IPS-15b (cell line): ENCODE measurements around the gene RTL10.

Source experiments
- H3K27me3 ChIP-seq: one replicate; pipeline ENCODE4 v1.6.1; 2013; ENCODE audit warnings: low read length; ENCODE audit not compliant: control insufficient read depth, insufficient read depth
- H3K36me3 ChIP-seq: one replicate; pipeline ENCODE4 v1.6.1; 2013; ENCODE audit warnings: low read length; ENCODE audit not compliant: control insufficient read depth, insufficient read depth
- H3K4me1 ChIP-seq: one replicate; pipeline ENCODE4 v1.6.1; 2013; ENCODE audit warnings: mild to moderate bottlenecking, low read length; ENCODE audit not compliant: control insufficient read depth, insufficient read depth
- H3K4me3 ChIP-seq: one replicate; pipeline ENCODE4 v1.5.1; 2013; ENCODE audit warnings: low read depth, low read length
- H3K9ac ChIP-seq: one replicate; pipeline ENCODE4 v1.6.1; 2013; ENCODE audit warnings: low read depth, mild to moderate bottlenecking, low read length
- H3K9me3 ChIP-seq: one replicate; pipeline ENCODE4 v1.6.1; 2013; ENCODE audit warnings: mild to moderate bottlenecking, low read length; ENCODE audit not compliant: control insufficient read depth, insufficient read depth

Gene RTL10

GRCh38 chr22:19878461-19879245 is 24.0 kb upstream of the RTL10 start:
- Histone ChIP-seq H3K27me3 (no peaks in the 10 kb centered on the region), H3K36me3 (peaks cover 16% of the 10 kb centered on the region), H3K9me3 (no peaks in the 10 kb centered on the region), H3K9ac (peak overlapping the region; percentile 47), H3K4me3 (no peak overlapping the region), H3K4me1 (peaks cover 10% of the 10 kb centered on the region)

- Histone ChIP-seq H3K4me3 (no peak overlapping the region), H3K27me3 (no peaks in the 10 kb centered on the region), H3K36me3 (peaks cover 16% of the 10 kb centered on the region), H3K4me1 (peaks cover 10% of the 10 kb centered on the region), H3K9ac (no peak overlapping the region), H3K9me3 (no peaks in the 10 kb centered on the region)
These were observed 23.1 kb upstream of the RTL10 start for GRCh38 chr22:19877626-19878339.

- Histone ChIP-seq H3K9ac (no peak overlapping the region), H3K4me1 (peaks cover 10% of the 10 kb centered on the region), H3K36me3 (peaks cover 16% of the 10 kb centered on the region)
These were observed 22.4 kb upstream of the RTL10 start for GRCh38 chr22:19876941-19877625.

GRCh38 chr22:19876314-19876940 is 21.8 kb upstream of the RTL10 start:
- Histone ChIP-seq H3K9ac (no peak overlapping the region), H3K27me3 (no peaks in the 10 kb centered on the region), H3K36me3 (peaks cover 16% of the 10 kb centered on the region), H3K9me3 (no peaks in the 10 kb centered on the region), H3K4me3 (no peak overlapping the region), H3K4me1 (peaks cover 6% of the 10 kb centered on the region)

More at GRCh38 chr22:19876941-19877625, 22.4 kb upstream of the RTL10 start:
- Histone ChIP-seq H3K9me3 (no peaks in the 10 kb centered on the region), H3K27me3 (no peaks in the 10 kb centered on the region), H3K4me3 (no peak overlapping the region)

- Histone ChIP-seq H3K9ac (no peak overlapping the region), H3K4me3 (no peak overlapping the region), H3K36me3 (peaks cover 16% of the 10 kb centered on the region), H3K9me3 (no peaks in the 10 kb centered on the region), H3K4me1 (peaks cover 5% of the 10 kb centered on the region), H3K27me3 (no peaks in the 10 kb centered on the region)
These were observed 21.0 kb upstream of the RTL10 start for GRCh38 chr22:19875531-19876313.

GRCh38 chr22:19875061-19875530 is 20.4 kb upstream of the RTL10 start:
- H3K9ac ChIP-seq = no peak overlapping the region
- no peak overlapping the region for H3K4me3 ChIP-seq
- H3K4me1 ChIP-seq = peaks cover 2% of the 10 kb centered on the region
- H3K9me3 ChIP-seq = no peaks in the 10 kb centered on the region
- H3K36me3 ChIP-seq = peaks cover 14% of the 10 kb centered on the region
- H3K27me3 ChIP-seq = no peaks in the 10 kb centered on the region

GRCh38 chr22:19874307-19875060 is 19.8 kb upstream of the RTL10 start:
- H3K4me1 ChIP-seq = no peaks in the 10 kb centered on the region
- H3K9me3 ChIP-seq = no peaks in the 10 kb centered on the region
- no peak overlapping the region for H3K4me3 ChIP-seq
- peaks cover 10% of the 10 kb centered on the region for H3K36me3 ChIP-seq
- H3K27me3 ChIP-seq = no peaks in the 10 kb centered on the region
- no peak overlapping the region for H3K9ac ChIP-seq

GRCh38 chr22:19873960-19874306 is 19.3 kb upstream of the RTL10 start:
- Histone ChIP-seq H3K4me1 (no peaks in the 10 kb centered on the region), H3K36me3 (peaks cover 10% of the 10 kb centered on the region), H3K4me3 (no peak overlapping the region), H3K9ac (no peak overlapping the region), H3K9me3 (no peaks in the 10 kb centered on the region), H3K27me3 (no peaks in the 10 kb centered on the region)

- Histone ChIP-seq H3K36me3 (peaks cover 6% of the 10 kb centered on the region), H3K4me1 (no peaks in the 10 kb centered on the region), H3K9ac (no peak overlapping the region), H3K27me3 (no peaks in the 10 kb centered on the region), H3K9me3 (no peaks in the 10 kb centered on the region), H3K4me3 (no peak overlapping the region)
These were observed 18.7 kb upstream of the RTL10 start for GRCh38 chr22:19873138-19873959.

- Histone ChIP-seq H3K9me3 (no peaks in the 10 kb centered on the region), H3K36me3 (peaks cover 6% of the 10 kb centered on the region), H3K4me3 (no peak overlapping the region), H3K9ac (no peak overlapping the region), H3K4me1 (no peaks in the 10 kb centered on the region), H3K27me3 (no peaks in the 10 kb centered on the region)
These were observed 18.1 kb upstream of the RTL10 start for GRCh38 chr22:19872779-19873137.
